HG02610 (cell line): ENCODE results near the gene EPB41.

ENCODE experiments used
- ATAC-seq: cut with Tn5 transposase; IDR thresholded peaks from one replicate; pipeline ENCODE4 v1.9.1; 2021; ENCODE audit warnings: mild to moderate bottlenecking, moderate library complexity; ENCODE audit not compliant: unreplicated experiment

EPB41 gene

GRCh38 chr1:28973596-28974421 lies 59.4 kb downstream of the EPB41 start:
- no peak for ATAC-seq

GRCh38 chr1:28974432-28974831 lies 60.1 kb downstream of the EPB41 start:
- ATAC-seq: no peak

DNA sequence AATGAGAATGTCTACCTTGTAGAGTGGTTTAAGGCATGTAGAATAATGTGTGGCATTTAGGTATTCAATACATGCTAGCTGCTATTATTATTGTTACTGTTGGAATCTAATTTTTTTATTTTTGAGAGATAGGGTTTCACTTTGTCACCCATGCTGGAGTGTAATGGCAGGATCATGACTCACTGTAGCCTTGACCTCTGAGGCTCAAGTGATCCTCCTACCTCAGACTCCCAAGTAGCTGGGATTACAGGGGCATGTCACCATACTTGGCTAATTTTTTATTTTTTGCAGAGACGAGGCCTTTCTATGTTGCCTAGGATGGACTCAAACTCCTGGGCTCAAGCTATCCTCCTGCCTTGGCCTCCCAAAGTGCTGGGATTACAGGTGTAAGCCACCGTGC lies 61.9 kb downstream of the EPB41 start:
- no peak for ATAC-seq

DNA sequence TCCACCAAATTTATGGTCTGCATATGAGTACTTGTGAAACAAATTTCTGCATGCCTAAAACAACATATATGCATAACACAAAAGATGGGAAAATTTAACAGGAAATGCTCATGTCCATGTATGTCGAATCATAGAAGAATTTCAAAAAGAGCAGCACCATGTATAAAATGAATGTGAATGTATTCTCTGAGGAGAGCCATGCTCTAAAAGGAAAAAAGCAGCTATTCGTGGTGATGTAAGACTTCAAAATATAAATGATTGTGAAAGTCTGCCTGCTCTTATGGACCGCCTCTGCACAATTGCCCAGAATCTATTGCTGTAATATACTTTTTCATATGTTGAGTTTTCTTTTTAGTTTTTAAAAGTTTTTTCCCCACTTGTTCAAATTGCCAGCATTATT lies 66.8 kb downstream of the EPB41 start:
- ATAC-seq: no peak

DNA sequence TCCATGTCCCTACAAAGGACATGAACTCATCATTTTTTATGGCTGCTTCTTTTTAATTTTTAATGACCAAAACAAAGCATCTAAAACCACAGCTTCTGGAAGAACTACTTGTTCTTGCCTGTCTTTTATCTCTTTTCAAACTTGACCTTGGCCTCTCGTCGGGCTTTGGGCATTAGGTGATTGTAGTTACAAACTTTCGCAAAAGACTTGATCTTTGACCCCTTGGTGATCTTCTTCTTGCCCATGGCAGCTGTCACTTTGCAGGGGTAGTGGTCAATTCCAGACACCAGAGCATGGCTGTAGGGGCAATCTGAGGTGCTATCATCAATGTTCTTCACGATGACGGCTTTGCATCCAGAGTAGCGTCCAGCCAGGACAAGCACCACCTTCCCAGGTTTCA lies 67.8 kb downstream of the EPB41 start:
- ATAC-seq: no peak

DNA sequence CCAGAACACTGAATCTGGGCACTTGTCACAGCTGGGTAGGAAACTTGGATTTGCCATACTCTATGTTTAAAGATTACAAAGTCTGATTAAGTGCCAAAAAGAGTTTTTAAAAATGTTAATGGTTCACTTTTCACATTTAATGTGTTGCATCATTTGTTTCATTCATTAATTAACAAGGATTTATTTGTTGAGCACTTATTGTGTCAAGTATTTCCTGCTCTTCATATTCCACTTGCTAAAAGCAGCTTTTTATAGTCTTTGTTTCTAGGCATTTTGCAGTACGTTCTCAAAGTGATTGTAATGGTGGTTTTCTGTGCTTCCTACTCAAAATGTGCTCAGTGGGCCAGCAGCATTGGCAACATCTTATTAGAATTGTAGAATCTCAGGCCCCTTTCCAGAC lies 68.7 kb downstream of the EPB41 start:
- ATAC-seq: no peak

DNA sequence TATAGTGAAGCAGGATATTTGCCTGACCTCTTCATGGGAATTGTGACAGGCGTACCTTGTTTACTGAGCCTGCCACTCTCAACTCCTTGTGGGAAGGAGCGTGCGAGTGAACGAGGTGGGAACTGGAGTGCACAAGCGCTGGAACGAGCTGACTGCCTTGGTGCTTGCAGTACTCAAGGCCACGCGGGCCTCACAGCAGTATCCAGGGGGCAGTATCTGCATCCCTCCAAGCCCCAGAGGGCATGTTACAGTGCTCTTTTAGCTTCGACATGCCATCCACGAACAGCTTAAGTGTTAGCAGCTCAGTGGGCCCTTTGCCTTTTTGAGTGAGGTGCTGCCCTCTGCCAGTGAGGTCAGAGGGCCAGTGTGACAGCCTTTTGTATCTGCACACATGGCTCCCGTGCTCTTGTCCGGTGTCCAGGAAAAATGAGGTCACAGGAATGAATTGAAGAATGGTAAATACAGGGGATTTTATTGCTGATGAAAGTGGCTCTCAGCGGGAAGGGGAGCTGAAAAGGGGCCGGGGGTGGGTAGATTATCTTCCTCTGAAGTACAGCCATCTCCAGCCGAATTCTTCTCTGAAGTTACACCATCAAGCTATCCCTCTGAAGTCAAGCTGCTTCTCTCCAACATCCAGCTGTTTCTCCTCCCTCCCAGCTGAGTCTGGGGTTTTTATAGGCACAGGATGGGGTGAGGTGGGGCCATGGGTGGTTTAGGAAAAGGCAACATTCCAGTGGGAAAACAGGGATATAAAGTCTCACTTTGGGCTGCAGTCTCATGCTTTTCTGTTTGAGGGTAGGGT lies 69.3 kb downstream of the EPB41 start:
- no peak for ATAC-seq

DNA sequence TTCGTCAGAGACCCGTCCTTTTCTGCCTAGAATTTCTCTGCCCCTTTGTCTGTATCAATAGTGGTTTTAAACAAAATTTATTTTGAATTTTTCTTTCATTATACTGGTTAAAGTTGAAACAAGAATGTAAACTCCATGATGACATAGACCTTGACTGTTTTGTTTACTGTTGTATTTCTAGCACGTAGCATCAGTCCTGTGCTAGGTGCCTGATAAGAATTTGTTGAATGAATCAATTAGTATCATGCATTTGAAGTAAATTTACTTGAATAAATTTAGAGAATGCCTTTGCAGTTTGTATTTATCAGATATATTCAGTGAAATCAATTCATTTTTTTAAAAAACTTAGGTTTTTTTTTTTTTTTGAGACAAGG lies 69.9 kb downstream of the EPB41 start:
- ATAC-seq: no peak

DNA sequence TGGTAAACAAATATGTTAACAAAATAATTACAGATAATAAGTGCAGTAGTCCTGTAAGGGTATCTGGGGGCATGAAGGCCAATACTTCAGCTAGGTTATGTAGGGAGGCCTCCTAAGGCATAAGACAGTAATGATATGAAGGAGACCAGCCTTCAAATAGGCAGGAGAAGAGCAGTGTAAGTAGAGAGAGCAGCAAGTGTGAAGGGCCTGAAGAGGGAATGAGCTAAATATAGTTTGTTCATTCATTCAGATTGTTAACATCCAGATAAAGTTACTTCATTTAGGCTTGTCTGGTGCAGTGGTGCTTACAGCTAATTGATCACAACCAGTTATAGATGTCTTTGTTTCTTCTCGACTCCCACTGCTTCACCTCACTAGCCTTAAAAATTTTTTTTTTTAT lies 71.1 kb downstream of the EPB41 start:
- no peak for ATAC-seq

- ATAC-seq: no peak
These were observed 72.0 kb downstream of the EPB41 start for GRCh38 chr1:28986306-28986910.

DNA sequence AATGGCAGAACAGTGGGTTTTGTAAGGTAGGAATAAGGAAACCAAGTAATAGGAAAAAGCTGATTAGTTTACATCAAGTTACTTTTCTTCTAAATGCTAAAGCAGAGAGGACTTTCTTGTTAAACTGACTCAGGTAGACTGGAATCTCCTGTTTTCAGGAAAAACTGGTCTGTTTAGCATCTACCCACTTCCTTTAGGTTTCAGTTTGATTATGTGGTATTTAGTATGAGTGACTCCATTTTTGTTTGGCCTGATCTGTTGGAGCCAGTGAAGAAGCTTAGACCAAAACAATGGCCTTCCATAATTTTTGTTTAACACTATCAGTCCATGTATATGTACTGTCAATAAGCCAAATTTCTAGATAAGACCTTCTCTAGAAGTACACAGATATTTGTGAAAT lies 88.4 kb downstream of the EPB41 start:
- no peak for ATAC-seq

DNA sequence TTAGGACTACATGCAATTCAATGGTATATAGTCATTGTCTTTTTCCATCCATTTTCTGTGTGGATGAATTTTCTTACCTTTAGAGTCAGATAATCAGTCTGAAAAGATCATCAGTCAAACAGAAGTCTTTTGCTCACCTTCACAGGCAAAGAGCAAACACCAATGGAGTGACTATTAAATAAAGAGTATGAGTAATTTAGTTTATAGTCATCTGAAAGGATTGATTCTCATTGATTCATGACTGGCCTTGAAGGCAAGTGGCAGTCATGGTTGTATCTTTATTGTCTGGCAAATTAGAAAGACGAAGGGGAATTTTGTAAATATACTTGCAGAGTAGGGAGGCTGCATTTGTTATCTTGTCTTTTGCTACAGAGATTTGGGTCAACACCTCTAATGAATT lies 89.9 kb downstream of the EPB41 start:
- no peak for ATAC-seq

DNA sequence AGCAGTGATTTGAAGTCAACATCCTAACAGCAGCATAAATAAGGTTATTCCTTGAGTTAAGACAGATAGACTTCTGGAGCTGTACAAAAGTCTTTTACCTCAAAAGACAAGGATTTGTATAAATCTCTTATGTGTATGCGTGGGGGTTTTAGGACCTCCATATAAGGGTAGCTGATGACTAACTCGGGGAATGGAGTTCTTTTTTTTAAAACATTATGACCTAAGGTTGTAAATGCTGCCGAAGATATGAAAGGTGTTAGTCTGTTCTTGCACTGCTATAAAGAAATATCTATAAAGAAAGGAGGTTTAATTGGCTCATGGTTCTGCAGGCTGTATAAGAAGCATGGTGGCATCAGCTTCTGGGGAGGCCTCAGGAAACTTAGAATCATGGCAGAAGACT lies 90.4 kb downstream of the EPB41 start:
- no peak for ATAC-seq

DNA sequence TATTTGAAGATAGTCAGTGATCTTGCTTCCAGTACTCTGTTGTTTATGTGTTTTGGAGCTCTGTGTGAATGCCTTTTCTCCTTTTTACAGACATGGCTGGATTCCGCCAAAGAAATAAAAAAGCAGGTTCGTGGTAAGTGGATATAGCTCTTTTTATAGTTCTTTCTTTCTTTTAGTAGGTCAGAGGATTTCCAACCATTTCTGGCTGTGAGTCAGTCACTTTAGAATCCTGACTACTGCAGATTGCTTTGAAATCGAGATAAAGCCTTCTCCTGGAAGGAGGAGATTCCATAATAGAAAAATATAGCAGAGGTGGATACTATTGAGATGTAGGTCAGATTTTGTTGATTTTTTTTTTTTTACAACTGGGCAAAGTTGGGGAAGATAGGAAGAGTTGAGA lies 97.4 kb downstream of the EPB41 start:
- ATAC-seq: no peak

GRCh38 chr1:29017235-29017634 lies 102.9 kb downstream of the EPB41 start:
- ATAC-seq: no peak

GRCh38 chr1:29017975-29018712 lies 103.8 kb downstream of the EPB41 start:
- ATAC-seq: no peak

- ATAC-seq: no peak
These were observed 108.3 kb downstream of the EPB41 start for GRCh38 chr1:29022620-29023019.

DNA sequence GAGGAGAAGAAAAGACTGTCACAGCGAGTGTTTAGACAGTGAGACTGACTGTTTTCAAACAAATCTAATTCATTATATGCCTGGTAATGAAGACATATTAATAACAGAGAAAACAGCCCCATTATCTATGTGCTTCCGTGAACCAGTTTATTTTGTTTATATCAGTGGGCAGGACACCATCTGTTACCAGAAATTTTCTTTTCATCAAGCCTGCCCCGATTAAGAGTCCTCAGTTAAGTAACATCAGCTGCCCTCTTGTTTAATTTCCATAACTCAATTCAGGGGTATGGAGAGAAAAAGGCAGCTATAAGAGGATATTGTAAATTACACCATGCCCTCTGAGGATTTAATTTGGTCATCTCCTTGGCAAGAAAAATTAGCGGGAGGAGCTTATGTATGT lies 115.3 kb downstream of the EPB41 start:
- no peak for ATAC-seq

DNA sequence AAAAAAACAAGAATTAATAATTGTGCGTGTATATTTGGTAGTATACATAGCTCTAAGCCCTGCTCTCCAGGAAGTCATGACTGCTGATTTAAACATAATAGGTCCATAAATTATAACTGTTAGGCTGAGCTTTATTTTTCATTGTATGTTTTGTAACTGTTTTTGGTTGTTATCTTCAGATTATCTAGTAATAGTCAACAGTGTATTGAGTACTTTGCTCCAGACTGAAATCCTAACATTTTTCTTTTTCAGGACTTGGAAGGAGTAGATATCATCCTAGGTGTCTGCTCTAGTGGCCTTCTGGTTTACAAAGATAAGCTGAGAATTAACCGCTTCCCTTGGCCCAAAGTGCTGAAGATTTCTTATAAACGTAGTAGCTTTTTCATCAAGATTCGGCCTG lies 118.5 kb downstream of the EPB41 start:
- no peak for ATAC-seq

GRCh38 chr1:29033829-29034466 lies 119.6 kb downstream of the EPB41 start:
- ATAC-seq: no peak
